ENCODE measurements around the gene SLITRK2.

The SLITRK2 gene, protein sequence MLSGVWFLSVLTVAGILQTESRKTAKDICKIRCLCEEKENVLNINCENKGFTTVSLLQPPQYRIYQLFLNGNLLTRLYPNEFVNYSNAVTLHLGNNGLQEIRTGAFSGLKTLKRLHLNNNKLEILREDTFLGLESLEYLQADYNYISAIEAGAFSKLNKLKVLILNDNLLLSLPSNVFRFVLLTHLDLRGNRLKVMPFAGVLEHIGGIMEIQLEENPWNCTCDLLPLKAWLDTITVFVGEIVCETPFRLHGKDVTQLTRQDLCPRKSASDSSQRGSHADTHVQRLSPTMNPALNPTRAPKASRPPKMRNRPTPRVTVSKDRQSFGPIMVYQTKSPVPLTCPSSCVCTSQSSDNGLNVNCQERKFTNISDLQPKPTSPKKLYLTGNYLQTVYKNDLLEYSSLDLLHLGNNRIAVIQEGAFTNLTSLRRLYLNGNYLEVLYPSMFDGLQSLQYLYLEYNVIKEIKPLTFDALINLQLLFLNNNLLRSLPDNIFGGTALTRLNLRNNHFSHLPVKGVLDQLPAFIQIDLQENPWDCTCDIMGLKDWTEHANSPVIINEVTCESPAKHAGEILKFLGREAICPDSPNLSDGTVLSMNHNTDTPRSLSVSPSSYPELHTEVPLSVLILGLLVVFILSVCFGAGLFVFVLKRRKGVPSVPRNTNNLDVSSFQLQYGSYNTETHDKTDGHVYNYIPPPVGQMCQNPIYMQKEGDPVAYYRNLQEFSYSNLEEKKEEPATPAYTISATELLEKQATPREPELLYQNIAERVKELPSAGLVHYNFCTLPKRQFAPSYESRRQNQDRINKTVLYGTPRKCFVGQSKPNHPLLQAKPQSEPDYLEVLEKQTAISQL

DNA sequence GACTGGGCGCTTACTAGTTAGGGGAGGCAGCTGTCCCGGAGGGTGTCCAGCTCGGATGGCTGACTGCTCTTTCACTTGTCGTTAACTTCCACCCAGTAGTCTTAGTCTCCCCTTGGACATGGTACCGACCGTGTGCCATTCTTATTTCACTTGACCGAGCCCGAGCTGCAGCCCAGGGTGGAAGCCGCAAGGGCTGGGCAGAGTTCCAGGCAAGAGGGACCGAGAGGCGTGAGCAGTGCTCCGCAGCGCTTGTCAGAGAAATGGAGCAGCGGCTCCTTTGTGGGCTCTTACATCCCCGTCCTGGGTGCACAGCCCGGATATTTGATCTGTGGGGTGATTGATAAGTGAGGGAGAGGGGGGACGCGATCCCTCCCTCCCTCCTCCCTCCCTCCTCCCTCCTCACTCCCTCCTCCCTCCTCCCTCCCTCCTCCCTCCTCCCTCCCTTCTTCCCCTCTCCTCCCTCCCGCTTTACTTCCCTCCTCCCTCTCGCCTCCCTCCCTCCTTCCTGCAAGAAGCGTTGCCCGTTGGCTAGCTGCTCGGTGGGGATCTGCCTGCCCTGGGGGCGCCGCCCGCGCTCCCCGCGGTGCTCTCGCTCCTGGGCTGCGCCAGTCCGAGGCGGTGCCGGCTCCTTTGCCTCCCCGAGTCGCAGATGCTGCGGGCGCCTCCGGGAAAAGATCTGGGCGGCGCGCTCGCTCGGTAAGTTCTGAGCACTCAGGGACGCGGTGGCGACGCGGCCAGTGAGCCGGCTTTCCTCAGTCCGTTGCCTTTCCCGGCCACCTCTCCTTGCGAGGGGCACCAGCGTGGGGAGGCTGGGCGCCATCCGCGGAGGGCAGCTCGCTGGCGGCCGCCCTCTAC, at the start of gene SLITRK2:
Gene SLITRK2, plus strand, starts transcription at position 499 of the 855 bp plus-strand sequence. CDS start 4,597 bp downstream, outside the sequence.
- no peak for FAIRE-seq

DNA sequence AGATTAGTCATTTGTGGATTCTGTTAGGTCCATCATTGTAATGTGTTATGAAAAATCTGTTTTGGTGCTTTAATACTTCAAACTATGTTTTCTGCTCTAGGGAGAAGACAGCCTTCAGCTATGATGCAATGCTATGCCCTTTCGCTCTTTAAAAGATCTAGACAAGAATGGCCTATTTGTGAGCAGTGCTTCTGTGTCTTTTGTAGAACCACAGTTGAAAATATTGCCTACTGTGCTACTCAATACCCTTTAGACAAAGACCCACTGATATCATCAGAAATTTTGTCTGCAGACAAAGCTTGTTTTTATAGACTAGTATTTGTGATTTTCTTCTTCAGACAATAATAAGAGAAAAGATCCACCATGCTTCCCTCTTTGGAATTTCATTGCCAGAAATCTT, 44.6 kb upstream of the SLITRK2 start:
- no peak for FAIRE-seq

GRCh38 chrX:145792281-145792680, 25.3 kb upstream of the SLITRK2 start:
- no peak for FAIRE-seq

- FAIRE-seq = no peak
These were observed 14.1 kb upstream of the SLITRK2 start for GRCh38 chrX:145803508-145803907.

DNA sequence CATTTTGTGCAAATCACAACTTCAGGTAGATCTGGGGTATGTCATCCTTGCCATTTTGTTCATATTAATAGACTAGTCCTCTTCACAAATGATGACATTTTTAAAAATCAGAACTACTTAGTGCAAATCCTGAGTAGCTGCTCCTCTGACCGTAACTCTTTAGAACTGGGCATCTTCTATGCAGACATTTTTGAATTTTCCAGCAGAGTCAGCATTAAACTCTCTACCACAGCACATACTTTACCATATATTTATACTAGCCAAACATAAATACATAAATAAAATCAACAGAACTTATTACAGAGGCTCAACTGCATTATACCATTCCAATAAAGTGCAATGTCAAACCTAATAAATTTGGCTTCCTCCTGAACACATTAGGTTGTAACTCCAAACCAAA, 4.5 kb upstream of the SLITRK2 start:
- no peak for FAIRE-seq

GRCh38 chrX:145816601-145817315, 871 bp upstream of the SLITRK2 start:
- no peak for FAIRE-seq

- FAIRE-seq = no peak
These were observed 821 bp downstream of the SLITRK2 start for GRCh38 chrX:145818186-145819113.

GRCh38 chrX:145820825-145821224, 3.2 kb downstream of the SLITRK2 start:
- no peak for FAIRE-seq

DNA sequence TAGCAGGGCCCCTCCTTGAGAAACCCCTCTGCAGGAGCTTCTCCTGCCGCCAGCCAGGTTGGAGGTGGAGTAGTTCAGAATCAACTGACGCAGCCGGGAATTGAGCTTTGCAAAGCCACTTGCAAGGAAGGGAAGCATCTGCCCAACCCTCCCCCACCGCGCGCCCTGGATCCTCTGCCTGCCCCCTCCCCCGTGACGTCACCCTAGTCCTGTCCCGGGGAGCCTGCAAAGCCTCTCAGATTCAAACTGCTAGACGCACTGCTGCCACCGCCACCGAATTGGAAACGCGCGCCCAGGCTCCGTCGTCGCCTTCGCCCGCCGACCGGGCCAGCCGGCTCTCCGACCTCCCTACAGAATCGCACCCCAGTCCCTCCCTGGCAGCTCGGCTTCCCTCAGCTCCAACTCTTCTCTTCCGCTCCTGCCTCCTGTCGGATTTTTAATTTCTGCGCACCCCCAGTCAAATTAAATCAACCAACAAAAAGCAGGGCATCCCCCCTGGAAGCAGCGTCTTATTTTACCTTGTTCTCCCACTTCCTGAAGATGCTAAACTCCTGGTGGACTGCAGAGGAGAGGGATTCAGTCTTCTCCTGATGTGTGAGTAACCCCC, 3.8 kb downstream of the SLITRK2 start:
- no peak for FAIRE-seq

GRCh38 chrX:145821898-145822571, 4.4 kb downstream of the SLITRK2 start:
- FAIRE-seq = no peak

DNA sequence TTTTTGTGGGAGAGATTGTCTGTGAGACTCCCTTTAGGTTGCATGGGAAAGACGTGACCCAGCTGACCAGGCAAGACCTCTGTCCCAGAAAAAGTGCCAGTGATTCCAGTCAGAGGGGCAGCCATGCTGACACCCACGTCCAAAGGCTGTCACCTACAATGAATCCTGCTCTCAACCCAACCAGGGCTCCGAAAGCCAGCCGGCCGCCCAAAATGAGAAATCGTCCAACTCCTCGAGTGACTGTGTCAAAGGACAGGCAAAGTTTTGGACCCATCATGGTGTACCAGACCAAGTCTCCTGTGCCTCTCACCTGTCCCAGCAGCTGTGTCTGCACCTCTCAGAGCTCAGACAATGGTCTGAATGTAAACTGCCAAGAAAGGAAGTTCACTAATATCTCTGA, 5.5 kb downstream of the SLITRK2 start:
- no peak for FAIRE-seq

GRCh38 chrX:145825896-145826295, 8.3 kb downstream of the SLITRK2 start:
- no peak for FAIRE-seq

DNA sequence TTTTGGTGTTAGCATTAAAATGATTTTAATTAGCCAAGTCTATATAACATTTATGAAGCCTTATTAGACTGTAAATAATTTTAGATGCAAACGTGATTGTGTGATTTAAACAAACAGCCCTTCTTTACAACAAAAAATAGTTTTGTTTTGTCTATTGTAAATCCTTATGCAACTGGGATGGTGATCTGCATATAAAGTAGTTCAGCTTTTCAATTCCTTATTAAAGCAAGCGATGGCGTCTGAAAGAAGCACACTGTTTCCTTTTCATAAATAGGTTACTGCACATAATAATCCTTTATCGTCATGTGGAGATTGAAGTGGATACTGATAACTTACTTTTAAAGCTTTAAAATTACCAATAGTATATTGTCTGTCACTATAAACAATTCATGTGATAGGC, 8.8 kb downstream of the SLITRK2 start:
- no peak for FAIRE-seq

GRCh38 chrX:145832796-145833195, 15.2 kb downstream of the SLITRK2 start:
- FAIRE-seq = no peak

DNA sequence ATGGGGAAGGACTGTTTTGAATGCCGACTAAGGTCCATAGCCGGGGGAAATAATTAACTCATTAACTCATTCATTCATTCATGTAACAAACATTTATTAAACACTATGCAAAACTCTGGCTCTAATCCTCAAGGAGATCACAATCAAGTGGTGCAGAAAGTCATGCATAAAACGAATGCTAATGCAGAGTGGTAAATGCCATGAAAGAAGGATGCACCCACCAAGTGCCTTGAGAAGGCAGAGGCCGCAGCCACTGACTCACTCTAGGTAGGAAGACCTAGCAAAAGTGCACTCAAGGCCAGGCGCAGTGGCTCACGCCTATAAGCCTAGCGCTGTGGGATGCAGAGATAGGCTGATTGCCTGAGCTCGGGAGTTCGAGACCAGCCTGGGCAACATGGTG, 22.9 kb downstream of the SLITRK2 start:
- no peak for FAIRE-seq

- no peak for FAIRE-seq
These were observed 25.7 kb downstream of the SLITRK2 start for GRCh38 chrX:145843146-145843904.

DNA sequence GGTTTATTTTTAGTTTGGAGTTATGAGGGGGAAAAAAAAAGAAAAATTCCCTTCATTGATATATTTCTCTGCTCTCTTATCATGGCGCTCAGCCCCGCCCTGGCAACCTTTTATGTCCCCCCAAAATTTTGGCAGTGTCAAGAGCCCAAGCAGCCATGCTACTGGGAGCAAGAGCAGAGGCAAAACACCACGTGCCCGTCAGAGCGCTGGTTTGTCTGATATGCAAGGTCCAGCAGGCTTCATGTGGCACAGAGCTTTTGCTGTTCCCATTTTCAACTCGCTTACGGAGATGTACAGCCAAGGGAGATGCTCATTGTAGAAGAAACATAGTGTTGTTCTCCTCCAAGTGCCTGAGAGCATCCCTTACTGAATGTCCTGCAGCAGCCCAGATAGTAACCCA, 27.3 kb downstream of the SLITRK2 start:
- FAIRE-seq = no peak

DNA sequence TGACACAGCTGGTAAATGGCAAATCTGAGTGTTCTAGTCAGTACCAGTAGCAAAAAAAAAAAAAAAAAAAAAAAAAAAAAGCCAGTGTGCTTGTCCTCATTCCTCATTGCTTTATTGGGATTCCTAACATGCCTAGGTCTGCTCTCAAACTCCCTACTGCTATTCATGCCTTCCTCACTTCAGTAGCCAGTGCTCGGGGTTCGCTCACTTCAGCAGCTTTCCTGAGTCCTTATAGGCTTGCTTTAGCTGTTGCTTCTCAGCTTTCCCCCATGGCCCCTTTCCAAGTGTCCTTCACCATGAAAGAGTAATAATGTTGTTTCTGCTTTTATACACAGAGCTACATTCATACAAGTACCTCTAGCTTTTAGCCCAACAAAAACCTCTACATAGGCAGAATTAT, 30.8 kb downstream of the SLITRK2 start:
- FAIRE-seq = no peak

DNA sequence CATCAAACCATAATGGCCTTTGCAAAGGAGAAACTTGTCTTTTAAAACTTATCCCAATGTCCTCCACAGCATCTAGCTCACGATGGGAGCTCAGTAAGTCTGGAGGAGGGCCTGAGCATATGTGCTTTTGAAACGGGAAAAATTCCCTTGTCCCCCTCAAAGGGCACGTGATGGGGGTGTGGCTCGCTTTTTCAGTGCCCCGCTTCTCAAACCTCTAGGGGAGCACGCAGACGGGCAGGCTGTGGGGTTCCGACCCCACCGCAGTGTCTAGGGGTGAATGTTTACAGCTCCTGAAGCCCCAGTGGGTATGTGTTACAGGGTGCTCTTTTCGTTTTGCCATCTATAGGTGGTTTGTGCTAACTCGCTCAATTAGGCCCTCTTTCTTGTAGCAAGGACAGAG, 31.2 kb downstream of the SLITRK2 start:
- no peak for FAIRE-seq
